Endothelial cell of hepatic sinusoid (primary cell): ENCODE measurements around the gene SLC7A5.
"Not testable (repeated sequence)": the region's sequence is repeated elsewhere in the genome, so short reads cannot be mapped to it uniquely, and the experiment has no call there.

Experiments used
- in situ Hi-C: cut with HindIII; loops from 2 replicates; pipeline ENCODE4 v1.10.0; 2017; ENCODE audit warnings: low sequenced_read_pairs

Gene SLC7A5

DNA sequence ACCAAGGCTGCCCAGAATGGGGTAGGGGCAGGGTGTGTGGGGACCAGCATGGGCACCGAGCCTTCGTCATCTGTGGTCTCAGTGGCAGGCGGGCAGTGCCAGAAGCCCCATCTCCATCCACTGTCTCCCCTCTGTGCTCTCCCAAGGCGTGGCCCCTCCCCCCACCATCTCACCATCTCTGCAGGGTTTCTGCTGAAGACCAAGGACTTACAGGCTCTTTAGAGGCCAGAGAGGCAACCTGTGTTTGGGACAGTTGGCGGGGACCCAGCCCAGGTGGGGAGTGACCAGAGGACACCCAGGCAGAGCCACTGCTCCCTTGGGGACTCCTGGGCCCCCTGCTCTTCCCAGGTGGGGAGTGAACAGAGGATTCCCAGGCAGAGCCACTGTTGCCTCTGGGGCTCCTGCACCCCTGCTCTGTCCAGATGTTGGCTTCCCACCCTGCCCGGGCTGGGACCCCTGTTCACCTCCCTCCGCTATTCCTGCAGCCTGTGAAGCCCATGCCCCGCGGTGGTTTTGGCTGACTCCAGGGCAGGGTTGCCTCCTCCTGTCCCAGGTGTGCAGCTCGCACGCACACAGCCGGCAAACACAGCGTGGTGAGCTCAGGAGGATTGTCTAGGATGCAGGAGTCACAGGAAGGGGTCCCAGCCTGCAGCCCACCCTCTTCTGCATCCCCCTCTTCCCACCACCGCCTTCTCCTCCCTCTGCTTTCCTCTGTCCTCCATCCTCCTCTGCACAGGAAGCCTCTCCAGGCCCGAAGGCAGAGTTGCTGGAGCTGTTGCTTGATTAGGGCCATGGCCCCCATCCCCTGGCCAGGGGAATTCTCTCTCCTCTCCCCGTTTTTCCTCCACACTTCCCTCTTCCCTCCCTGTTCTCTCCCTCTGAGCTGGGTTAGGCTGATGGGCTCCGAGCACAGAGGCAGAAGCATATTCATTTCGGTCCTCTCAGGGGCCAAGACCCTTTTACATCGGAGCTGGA lies 45.0 kb downstream of the SLC7A5 start:
- in situ Hi-C loops, result no loop called here

DNA sequence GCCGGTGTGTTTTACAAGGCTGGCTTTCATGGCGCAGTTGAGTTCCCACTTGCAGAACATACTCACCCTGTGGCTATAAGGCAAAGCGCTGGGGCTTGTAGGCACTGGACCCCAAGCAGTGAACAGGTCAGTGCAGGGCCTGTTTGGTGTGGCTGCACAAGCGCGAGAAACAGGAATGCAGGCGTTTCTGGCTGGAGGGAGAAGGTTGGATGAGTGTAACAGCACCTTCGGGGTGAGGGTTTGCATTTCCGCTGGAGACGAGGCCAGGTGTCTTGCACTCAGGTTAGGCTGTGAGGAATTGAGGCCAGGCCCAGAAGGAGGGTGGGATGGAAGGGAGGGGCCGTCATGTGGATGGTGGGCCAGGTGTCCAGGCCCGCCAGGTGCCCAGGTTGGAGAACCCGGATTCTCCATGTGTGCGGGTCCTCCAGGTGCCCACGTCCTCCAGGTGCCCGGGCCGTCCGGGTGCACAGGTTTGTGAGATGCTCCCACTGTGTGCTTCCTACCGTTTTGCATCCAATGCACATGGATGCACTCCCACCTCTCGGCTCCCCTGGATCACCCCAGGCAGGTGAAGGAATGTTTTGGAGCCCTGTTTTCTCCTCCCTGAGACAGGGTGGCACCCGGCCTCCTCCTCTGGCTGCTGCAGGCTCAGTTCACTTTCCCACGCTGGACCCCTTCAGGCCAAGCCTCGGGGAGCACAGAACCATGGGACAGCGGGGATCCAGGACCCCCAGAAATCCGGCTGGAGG lies 46.0 kb downstream of the SLC7A5 start:
- in situ Hi-C loops, result no loop called here

DNA sequence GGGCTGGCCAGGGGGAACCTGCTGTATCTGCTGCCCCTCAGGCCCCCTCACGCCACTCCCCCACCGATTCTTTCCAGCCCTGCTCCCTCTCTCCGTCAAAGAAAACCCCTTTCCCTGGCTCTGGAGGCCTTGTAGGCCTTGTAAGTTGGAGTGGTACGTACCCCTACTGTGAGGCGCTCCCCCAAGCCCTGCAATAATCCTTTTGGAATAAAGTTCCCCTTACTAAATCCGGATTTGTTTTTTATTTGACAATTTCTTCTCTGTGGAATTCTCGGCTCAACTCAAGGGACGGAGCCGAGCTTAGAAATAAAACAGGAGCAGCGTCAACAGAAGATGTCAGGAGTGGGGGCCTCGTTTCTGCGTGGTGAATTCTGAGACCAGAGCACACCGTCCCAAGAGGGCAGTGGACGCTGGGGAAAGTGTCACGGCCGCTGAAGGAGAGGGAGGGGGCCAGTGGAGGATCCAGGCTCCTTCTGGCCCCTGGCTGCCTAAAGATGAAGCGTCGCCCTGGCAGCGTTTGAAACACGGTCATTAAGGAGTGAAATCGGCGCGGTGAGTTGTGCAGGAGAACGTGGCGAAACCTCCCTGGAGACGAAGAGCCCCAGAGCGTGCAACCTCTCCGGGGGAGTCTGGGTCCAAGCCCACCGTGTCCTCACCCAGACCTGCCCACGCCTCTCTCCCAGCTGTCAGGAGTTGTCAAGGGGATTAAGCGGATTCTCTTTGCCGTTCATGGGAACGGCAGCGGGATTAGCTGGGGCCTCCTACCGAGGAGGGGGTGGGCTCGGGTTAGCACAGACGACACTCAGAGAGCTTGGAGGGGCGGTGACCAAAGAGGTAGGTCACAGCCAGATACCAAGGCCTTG lies 47.0 kb downstream of the SLC7A5 start:
- in situ Hi-C loops, result no loop called here

DNA sequence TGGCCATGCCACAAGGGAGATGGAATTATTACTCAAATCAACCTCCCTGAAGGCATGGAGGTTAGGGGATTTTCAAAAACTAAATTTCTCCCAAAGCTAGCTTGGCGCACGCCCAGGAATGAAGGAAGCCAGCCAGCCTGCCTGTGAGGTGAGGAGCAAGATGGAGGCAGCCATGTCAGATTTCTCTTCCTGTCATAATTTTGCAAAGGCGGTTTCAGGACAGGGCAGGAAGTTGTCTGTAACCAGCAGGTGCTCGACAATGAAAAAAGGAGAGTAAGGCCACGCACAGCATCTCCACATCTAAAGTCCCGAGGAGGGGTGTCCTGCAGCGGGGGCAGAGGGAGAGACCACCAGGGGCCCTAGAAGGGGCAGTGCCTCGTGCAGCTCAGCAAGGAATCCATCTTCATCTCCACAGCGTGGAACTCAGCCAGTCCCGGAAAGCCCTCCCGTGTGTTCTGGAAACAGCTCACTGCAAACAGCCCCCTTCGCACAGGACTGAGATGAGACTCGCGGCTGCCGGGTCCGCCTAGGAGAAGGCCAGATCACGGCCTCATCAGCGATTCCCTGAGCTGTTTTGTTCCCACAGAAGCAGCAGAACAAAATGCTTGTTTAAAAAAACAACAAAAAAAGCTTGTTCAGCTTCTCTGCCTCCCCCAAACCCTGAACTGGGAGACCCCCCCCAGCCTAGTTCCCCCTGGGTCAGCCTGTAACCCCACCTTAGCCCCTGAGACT lies 47.8 kb downstream of the SLC7A5 start:
- in situ Hi-C loops, result no loop called here

DNA sequence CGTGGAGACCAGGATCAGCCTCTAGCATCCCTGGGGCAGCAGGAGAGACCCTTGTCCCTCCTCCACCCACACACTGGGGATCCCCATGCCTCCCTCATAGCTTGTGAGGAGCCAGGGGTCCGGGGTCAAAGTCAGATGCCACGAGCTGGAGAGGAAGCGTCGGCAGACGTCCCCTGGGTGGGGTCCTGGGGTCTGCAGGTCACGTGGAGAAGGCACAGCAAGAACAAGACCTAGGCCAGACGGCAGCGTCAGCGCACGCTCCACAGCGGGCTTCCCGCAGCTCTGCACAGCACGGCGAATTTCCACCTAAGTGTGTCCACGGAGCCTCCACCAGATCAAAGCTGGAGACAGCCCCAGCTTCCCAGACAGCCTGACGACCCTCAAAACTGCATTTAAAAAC lies 49.3 kb downstream of the SLC7A5 start:
- in situ Hi-C loops, result no loop called here

DNA sequence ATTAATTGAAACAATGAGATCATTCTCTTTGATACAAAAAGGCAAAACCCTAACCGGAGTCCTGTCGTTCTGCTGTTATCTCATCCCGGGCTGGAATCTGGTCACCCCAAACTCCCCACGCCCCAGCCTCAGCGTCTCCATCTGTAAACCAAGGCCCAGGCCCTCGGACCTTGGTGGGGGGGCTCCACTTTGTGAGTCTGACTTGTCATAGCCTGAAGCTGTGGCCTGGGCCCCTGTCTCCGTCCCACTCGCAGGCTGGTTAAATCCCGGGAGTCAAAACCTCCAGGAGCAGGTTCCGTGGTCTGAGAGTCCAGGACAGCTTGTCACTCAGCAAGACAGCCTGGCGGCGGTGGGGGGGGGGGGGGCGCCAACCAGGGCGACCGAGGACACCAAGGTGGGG lies 50.0 kb downstream of the SLC7A5 start:
- in situ Hi-C loops, result no loop called here

DNA sequence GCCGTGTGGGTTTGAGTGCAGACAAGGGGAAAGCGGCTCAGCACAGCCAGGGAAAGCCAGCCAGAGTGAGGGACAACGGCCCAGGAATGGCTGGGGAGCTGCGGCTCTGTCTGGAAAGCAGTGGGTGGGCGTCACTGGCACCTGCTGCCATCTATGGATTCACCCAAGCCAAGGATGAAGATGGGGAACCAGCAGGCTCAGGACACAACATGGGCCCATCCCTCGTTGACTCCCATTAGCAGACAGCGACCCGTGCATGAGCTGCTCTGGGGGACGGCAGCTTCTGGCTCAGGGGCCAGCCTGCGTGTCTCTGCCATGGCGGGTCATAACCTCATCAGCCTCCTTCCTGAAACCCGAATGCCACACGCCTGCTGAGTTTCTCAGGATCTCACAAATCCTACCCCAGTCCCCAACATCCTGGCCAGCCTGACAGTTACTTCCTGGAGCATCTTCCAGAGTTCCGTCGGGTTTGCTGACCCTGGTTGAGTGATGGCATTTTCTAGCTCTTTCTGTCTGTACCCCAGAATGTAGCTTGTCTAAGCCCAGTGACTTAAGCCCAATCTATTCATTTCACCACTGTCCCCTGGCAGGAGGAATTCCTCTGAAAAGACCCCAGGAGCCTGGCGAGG lies 50.7 kb downstream of the SLC7A5 start:
- in situ Hi-C loops, result no loop called here

DNA sequence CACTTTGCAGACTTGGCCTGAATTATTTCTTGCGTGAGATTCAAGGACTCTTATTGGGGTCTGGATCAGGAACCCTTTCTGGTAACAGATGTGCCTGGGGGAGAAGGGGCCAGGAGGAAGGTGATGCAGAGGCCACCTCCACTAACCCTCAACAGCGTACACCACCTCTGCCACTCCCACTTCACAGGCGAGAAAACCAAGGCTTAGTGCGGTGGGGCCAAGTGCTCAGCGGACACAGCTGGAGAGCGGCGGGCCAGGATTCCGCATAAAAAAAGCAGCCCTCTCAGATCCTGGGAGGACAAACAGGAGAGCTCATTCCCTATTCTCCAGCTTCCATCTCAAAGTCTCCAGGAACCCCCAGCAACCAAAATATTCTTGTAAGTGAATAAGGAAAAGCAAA lies 51.4 kb downstream of the SLC7A5 start:
- in situ Hi-C loops, result no loop called here

DNA sequence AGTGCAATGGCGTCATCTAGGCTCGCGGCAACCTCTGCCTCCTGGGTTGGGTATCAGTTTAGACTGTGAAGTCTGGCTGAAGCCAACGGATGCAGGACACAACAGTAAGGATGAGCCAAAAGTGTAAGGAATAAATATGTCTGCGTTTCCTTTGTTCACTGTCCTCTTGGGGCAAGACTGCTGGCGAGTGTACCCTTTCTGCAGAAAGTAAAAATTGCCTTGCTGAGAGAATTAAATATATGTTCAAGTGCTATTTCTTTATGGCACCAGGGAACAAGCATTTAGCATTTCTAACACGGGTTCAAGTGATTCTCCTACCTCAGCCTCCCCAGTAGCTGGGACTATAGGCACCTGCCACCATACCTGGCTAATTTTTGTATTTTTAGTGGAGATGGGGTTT lies 51.9 kb downstream of the SLC7A5 start:
- in situ Hi-C loops, result not testable (repeated sequence)

DNA sequence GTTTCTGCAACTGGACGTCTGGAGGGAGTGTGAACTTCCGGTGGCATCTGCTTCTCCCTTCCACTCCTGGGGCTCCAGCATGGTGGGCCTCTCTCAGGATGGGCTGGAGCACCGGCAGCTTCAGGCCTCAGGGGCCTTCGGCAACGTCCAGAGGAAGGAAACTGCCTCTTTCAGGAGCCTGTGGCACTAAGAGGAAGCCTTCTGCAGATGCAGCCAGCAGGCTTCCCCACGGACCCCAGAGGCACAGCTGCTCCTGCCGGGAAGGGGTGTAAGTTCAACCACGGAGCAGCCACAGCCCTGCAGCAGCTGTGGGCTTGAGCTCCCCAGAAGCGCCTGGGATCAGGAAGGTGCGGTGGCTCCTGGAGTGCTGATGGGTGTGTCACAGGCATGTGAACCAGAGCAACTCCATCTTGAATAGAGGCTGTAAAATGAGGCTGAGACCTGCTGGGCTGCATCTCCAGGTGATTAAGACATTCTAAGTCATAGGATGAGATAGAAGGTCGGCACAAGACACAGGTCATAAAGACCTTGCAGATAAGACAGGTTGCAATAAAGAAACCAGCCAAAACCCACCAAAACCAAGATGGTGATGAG lies 52.7 kb downstream of the SLC7A5 start:
- in situ Hi-C loops, result no loop called here

DNA sequence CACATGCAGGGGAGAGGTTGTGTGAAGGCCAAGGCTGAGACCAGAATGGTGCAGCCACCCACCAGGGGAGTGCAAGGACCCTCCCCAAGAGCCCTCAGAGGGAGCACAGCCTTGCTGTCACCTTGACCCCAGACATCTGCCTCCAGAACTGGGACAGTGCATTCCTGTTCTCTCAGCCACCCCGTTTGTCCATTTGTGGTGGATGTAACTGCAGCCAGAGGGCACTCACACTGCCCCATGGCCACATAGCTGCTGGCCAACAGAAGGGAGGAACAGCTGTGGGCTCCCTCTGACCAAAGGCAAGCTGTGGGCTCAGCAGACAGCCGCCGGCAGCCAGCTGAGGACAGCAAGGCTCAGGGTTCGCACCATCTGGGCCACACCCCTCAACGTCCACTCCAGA lies 53.7 kb downstream of the SLC7A5 start:
- in situ Hi-C loops, result no loop called here

DNA sequence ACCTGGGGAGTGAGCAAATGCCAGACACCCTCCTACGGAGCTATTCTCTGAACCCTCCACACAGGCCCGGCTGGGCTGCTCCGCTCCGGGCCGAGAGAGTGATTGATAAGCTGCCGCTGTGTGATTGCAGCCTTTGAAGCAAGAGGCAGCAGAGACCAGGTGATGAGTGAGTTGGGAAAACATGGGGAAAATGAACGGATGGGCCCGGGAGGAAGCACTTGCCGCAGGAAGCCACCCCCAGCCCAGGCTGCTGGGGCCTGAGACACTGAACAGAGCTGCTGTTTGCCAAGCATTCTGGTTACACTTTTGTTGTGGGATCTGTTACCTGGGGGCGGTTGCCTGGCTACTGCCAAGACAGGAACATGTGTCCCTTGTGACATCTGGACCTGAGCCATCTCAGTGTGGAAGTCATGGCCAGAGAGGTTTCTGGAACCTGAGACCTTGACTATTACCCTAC lies 57.1 kb downstream of the SLC7A5 start:
- in situ Hi-C loops, result no loop called here

DNA sequence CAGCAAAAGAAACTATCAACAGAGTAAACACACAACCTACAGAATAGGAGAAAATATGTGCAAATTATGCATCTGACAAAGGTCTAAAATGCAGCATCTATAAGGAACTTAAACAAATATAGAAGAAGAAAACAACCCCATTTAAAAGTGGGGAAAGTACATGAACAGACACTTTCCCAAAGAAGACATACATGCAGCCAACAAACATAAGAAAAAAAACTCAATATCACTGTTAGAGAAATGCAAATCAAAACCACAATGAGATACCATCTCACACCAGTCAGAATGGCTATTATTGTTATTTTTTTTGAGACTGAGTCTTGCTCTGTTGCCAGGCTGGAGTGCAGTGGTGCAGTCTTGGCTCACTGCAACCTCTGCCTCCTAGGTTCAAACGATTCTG lies 57.9 kb downstream of the SLC7A5 start:
- in situ Hi-C loops, result not testable (repeated sequence)

DNA sequence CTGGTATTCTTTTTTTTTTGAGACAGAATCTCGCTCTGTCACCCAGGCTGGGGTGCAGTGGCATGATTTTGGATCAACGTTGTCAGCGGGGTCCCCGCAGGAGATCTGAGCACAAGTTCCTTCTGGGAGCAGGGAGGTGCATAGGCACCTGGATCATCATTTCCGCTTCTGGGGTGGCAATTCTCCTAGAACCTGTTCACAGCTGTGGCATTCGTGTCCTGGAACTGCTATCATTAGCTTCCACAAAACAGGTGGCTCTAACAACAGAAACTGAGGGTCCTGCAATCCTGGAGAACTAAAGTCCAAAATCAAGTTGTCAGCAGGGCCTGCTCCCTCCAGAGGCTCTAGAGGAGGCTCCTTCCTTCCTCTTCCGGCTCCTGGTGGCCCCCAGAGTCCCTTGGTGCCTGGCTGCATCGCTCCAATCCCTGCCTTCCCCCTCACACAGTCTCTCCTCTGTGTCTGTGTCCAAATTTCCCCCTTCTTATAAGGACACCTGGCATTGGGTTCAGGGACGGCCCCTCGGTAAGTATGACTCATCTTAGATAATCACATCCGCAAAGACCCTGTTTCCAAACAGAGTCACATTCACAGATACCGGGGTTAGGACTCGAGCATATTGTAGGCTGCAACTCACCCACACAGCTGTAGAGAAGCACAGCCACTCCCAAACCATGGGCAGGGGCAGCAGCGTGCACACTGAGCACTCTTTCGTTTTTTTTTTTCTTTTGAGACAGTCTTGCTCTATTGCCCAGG lies 60.0 kb downstream of the SLC7A5 start:
- in situ Hi-C loops, result no loop called here

DNA sequence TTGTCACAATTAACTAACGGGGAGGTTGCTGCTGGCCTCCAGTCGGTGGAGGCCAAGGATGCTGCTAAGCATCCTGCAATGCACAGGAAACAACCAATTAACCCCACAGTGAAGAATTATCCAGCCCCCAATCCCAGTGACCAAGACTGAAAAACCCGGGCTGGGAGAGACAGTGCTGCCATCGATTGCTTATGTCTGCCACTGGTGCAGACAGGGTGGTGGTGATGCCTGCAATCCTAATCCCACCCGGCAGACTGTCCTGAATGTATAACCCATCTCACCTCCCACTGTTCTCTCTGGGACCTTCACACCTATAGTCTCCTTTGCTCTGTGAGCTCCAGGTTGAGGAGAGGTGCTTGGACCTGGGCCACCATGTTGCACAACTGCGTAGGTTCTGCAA lies 61.2 kb downstream of the SLC7A5 start:
- in situ Hi-C loops, result no loop called here

DNA sequence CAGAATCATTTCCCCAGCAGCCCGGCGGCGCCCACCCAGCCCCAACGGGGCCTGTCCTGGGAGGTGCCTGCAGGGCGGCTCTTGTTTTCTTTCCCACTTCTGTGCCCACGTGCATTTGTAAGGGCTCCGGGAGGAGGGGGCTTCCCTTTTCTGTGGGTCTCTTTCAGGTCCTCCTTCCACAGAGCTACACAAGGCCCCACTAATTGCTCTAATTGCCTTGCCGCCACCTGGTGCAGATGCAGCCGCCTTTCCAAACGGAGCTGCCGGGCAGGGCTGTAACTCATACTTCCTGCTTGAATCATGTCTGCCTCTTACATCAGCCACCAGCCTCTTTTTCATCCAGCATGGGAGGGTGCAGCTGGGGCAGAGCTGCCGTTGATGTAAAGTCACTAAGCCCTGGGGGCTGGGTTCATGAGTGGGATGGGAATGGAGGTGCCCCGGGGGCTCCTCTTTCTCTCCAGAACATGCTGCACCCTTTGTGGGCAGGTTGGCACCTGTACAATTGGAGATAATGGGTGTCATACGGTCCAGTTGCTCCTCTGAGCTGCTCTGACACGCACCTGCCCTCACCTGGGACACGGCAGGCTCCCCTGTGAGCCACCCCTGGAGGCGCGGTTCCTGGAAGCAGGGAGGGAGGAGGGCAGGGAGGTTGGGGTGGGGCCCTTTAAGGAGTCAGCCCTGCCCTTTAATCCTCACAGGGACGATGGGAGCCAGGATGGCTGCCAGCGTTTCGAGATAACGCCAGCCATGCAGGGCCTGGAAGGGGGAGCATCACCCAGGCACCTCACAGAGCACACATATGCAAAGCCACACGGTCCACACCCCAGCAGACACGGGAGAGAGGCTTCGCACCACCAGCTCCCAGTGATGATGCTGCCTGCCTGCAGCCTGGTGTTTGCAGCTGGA lies 62.4 kb downstream of the SLC7A5 start:
- in situ Hi-C loops, result no loop called here

DNA sequence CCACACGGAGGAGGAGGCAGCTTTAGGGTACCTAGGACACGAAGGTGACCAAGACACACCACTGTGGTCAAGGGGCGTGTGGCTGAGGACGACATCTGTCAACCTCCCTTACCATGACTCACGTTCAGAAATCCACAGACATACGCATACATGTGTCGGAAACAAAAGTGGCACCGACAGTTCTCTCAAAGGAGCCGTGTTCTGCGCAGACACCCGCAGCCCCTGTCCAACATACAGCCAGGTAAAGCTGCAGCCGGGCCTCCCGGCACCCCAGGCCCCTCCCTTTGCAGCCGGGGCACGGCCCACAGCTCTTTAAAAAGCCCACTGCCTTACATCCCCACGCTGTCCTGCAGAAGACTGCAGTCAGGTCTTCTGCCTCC lies 63.1 kb downstream of the SLC7A5 start:
- in situ Hi-C loops, result no loop called here

DNA sequence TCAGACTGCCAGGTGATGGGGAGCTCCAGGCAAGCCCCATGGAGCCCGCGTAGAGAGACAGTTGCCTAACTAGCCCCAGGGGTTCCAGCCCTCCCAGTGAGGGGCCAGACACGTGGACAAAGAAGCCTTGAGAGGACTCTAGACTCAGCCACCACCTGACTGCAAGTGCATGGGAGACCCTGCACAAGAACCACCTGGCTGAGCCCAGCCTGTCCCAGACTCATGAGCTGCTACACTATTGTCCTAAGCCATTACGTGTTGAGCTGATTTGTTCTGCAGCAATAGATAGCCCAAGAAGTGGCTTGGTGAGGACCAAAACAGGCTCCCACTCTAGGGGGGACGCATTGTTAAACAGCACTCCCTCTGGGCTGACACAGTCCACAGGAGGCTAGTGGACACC lies 65.9 kb downstream of the SLC7A5 start:
- in situ Hi-C loops, result loop anchor here (5.0 kb wide), 1 partner anchor 44 kb away; no protein-coding TSS in a partner anchor
